Activated CD8-positive, alpha-beta T cell treated with anti-CD3 and anti-CD28 coated beads for 36 hours (primary cell): ENCODE data around the gene MPC1. TPM values are rescaled to one million over a fixed set of nuclear protein-coding genes. Genes with fewer than 3 reads are reported as not detected.
"Not testable (repeated sequence)": the region's sequence is repeated elsewhere in the genome, so short reads cannot be mapped to it uniquely, and the experiment has no call there.

Experiments
- ATAC-seq: fragments of 200-7000 bp; cut with Tn5 transposase; one replicate; pipeline ENCODE4 v1.10.0; 2021; ENCODE audit warnings: mild to moderate bottlenecking, moderate library complexity
- CTCF ChIA-PET: fragments of 350-600 bp; sonication (Branson Sonifier 250); formaldehyde crosslinking; loops from one replicate; lab custom pipeline; 2021; ENCODE audit warnings: antibody characterized with exemption; lab: Charles Lee
- POLR2A ChIA-PET: fragments of 350-600 bp; sonication (Branson Sonifier 250); formaldehyde crosslinking; loops from one replicate; lab custom pipeline; 2021; ENCODE audit warnings: antibody characterized with exemption; lab: Charles Lee
- DNase-seq: peaks from one replicate; pipeline ENCODE4 v3.0.0-alpha.2; 2020
- H3K27ac Mint-ChIP-seq: one replicate; pipeline ENCODE4 v1.8.0; 2021; ENCODE audit warnings: mild to moderate bottlenecking, mixed read lengths
- H3K27me3 Mint-ChIP-seq: one replicate; pipeline ENCODE4 v1.8.0; 2021; ENCODE audit warnings: mixed read lengths
- H3K36me3 Mint-ChIP-seq: one replicate; pipeline ENCODE4 v1.8.0; 2021; ENCODE audit warnings: low read depth, mixed read lengths
- H3K4me1 Mint-ChIP-seq: one replicate; pipeline ENCODE4 v1.8.0; 2021; ENCODE audit warnings: low read depth, mixed read lengths
- H3K4me3 Mint-ChIP-seq: one replicate; pipeline ENCODE4 v1.8.0; 2021; ENCODE audit warnings: mild to moderate bottlenecking, moderate library complexity, mixed read lengths
- H3K9me3 Mint-ChIP-seq: one replicate; pipeline ENCODE4 v1.8.0; 2021; ENCODE audit warnings: mixed read lengths
- intact Hi-C: fragments of 100-400 bp; cut with micrococcal nuclease; formaldehyde crosslinking; loops from one replicate; pipeline ENCODE4 v1.10.0; 2022
- total RNA-seq, 2 experiments: library from RNA; stranded (reverse); gene quantifications; one replicate each; pipeline ENCODE4 v1.2.3, GENCODE V29; 2021
- TF ChIP-seq, protein P1 (sequence below): fragments of 200-600 bp; IDR thresholded peaks from one replicate; pipeline ENCODE4 v1.8.0; 2022; ENCODE audit warnings: antibody characterized with exemption, mild to moderate bottlenecking

The MPC1 gene
- total RNA-seq, 2 experiments from 2014 or later, result 17.4 to 20.3 TPM

DNA sequence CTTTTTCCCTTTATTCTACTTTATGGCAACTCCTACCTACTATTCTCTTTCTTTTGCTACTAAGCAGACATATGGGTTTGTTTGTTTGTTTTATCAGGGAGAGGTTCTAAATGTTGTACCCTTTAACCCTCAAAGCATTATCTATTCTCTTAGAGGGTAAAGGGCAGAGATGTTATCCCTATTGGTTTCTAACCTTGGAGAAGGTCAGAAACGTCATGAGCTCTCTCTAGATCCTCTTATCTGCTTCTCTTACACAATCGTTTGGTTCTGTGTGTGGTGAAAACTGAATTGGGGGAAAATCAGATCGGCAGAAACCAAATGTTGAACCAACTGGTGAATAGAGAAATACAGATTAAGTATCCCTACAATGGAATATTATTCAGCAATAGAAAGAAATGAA is 6.4 kb upstream of the MPC1 start:
- no peaks in the 10 kb centered on the region for H3K36me3 Mint-ChIP-seq
- no peak overlapping the region for H3K4me3 Mint-ChIP-seq
- POLR2A ChIA-PET, result no interaction called here

DNA sequence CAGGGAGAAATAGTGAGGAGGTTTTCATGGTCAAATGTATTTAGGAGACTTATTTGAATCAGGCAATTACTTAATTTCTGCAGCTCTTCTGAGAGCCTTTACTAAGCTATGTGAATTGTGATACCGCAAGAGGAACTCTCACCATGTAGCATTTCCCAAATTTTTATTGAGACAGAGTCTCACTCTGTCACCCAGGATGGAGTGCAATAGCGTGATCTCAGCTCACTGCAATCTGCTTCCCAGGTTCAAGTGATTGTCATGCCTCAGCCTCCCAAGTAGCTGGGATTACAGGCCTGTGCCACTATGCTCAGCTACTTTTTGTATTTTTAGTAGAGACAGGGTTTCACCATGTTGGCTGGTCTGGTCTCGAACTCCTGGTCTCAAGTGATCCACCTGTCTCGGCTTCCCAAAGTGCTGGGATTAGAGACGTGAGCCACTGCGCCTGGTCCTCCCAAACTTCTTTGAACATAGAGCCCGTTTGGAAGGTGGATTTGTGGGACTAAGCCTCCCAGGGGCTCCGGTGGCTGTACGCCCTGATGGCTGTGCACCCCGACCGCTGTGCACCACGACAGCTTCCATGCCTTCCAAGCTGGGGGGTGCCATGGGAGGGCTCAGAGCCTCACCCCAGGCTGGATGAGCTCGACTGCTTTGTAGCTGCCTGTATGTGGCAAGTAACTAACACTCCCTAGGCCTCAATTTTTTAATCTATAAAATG is 5.7 kb upstream of the MPC1 start:
- ChIA-PET CTCF (interaction anchor here (1.5 to 3.1 kb wide), 4 partner anchors 10 to 113 kb away, joined by 4 to 16 read pairs (median 6); no protein-coding TSS in a partner anchor), POLR2A (no interaction called here)
- Mint-ChIP-seq H3K9me3 (no peaks in the 10 kb centered on the region), H3K27ac (no peak overlapping the region), H3K27me3 (no peaks in the 10 kb centered on the region), H3K36me3 (no peaks in the 10 kb centered on the region), H3K4me3 (no peak overlapping the region), H3K4me1 (peaks cover 2% of the 10 kb centered on the region)
- ATAC-seq (no peak), DNase-seq (no peak)
- TF ChIP-seq, protein P1, sequence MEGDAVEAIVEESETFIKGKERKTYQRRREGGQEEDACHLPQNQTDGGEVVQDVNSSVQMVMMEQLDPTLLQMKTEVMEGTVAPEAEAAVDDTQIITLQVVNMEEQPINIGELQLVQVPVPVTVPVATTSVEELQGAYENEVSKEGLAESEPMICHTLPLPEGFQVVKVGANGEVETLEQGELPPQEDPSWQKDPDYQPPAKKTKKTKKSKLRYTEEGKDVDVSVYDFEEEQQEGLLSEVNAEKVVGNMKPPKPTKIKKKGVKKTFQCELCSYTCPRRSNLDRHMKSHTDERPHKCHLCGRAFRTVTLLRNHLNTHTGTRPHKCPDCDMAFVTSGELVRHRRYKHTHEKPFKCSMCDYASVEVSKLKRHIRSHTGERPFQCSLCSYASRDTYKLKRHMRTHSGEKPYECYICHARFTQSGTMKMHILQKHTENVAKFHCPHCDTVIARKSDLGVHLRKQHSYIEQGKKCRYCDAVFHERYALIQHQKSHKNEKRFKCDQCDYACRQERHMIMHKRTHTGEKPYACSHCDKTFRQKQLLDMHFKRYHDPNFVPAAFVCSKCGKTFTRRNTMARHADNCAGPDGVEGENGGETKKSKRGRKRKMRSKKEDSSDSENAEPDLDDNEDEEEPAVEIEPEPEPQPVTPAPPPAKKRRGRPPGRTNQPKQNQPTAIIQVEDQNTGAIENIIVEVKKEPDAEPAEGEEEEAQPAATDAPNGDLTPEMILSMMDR, result no peak
- intact Hi-C loops, result no loop called here

More for the DNA sequence above, 6.4 kb upstream of the MPC1 start:
- Mint-ChIP-seq H3K9me3 (no peaks in the 10 kb centered on the region), H3K27me3 (no peaks in the 10 kb centered on the region), H3K4me1 (peaks cover 2% of the 10 kb centered on the region), H3K27ac (no peak overlapping the region)
- TF ChIP-seq, protein P1, result no peak
- DNase-seq, result no peak
- intact Hi-C loops, result no loop called here
- no peak for ATAC-seq
- CTCF ChIA-PET, result interaction anchor here (1.8 to 3.1 kb wide), 2 partner anchors 12 to 113 kb away, joined by 6 to 16 read pairs; no protein-coding TSS in a partner anchor

GRCh38 chr6:166387642-166388289 is 5.0 kb upstream of the MPC1 start:
- DNase-seq (no peak), ATAC-seq (no peak)
- TF ChIP-seq, protein P1, result no peak
- H3K27ac Mint-ChIP-seq, result no peak overlapping the region
- no peaks in the 10 kb centered on the region for H3K36me3 Mint-ChIP-seq
- H3K4me1 Mint-ChIP-seq, result peaks cover 2% of the 10 kb centered on the region
- no peaks in the 10 kb centered on the region for H3K27me3 Mint-ChIP-seq
- intact Hi-C loops, result no loop called here
- H3K4me3 Mint-ChIP-seq, result no peak overlapping the region
- no peaks in the 10 kb centered on the region for H3K9me3 Mint-ChIP-seq
- CTCF ChIA-PET, result interaction anchor here (1.5 to 3.1 kb wide), 4 partner anchors 11 to 112 kb away, joined by 4 to 16 read pairs (median 6); no protein-coding TSS in a partner anchor
- POLR2A ChIA-PET, result no interaction called here

GRCh38 chr6:166387098-166387497 is 4.4 kb upstream of the MPC1 start:
- intact Hi-C loops, H3K27me3 Mint-ChIP-seq: not testable (repeated sequence)
- CTCF ChIA-PET, result interaction anchor here (1.5 to 3.1 kb wide), 3 partner anchors 12 to 73 kb away, joined by 4 to 16 read pairs (median 6); no protein-coding TSS in a partner anchor

DNA sequence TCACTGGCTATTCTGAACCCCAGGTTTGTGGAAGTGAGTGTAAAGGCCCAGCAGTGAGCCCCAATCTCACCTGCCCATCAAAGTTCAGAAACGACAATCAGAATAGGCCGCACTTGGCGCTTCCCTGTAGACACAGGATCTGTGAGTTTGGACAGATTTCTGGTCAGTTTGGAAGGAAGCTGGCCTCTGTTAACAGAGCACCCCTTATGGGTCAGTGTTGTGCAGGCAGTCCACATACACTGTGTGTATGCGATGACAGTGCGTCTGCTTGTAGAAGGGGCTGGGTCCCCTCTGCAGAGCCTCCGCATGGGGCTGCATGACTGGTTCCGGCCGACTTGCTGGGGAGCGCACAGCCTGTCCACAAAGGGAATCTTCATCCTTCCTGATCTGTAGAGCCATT is 3.4 kb upstream of the MPC1 start:
- ATAC-seq (no peak), DNase-seq (no peak)
- Mint-ChIP-seq H3K4me3 (no peak overlapping the region), H3K27ac (no peak overlapping the region), H3K4me1 (peaks cover 6% of the 10 kb centered on the region), H3K27me3 (no peaks in the 10 kb centered on the region), H3K36me3 (no peaks in the 10 kb centered on the region), H3K9me3 (no peaks in the 10 kb centered on the region)
- TF ChIP-seq, protein P1, result no peak
- intact Hi-C loops, result no loop called here
- CTCF ChIA-PET, result no interaction called here
- POLR2A ChIA-PET, result no interaction called here

More at GRCh38 chr6:166387098-166387497, 4.4 kb upstream of the MPC1 start:
- ATAC-seq, H3K9me3 Mint-ChIP-seq, POLR2A ChIA-PET, H3K27ac Mint-ChIP-seq, H3K4me3 Mint-ChIP-seq, H3K4me1 Mint-ChIP-seq, DNase-seq, H3K36me3 Mint-ChIP-seq: not testable (repeated sequence)
